ELR (cell line): ENCODE measurements around the gene TOM1L1.

ENCODE experiments used
- DNase-seq: peaks from one replicate; pipeline ENCODE4 v3.0.0-alpha.2; 2015; ENCODE audit warnings: low read depth

Gene TOM1L1

DNA sequence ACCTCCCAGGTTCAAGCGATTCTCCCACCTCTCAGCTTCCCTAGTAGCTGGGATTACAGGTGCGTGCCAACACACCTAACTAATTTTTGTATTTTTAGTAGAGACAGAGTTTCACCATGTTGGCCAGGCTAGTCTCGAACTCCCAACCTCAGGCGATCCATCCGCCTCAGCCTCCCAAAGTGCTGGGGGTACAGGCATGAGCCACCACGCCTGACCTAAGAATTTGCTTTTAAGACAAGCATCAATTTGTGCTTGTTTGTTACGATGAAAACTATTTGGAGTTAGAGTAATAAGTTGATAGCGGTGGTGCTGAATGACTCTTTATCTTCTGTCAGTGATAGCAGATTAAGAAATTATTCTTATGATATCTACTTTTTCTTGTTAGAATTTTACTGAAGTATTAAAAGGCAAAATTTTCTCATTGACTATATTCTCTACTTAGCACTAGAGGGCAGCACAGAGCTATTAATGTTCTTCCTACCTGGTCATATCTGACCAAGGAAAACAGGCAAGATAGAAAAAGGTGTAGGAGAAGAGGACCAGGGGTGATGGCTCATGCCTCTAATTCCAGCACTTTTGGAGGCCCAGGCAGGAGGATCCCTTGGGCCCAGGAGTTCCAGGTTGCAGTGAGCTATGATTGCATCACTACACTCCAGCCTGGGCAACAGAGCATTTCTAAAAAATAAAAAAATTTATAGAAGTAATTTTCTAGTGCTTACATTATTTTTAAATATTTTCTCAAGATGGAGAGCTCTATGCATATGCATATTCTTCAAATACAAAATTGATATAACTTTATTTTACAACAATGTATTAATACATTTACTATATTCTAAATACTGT is 92.4 kb downstream of the TOM1L1 start:
- DNase-seq, result peak; percentile 79

DNA sequence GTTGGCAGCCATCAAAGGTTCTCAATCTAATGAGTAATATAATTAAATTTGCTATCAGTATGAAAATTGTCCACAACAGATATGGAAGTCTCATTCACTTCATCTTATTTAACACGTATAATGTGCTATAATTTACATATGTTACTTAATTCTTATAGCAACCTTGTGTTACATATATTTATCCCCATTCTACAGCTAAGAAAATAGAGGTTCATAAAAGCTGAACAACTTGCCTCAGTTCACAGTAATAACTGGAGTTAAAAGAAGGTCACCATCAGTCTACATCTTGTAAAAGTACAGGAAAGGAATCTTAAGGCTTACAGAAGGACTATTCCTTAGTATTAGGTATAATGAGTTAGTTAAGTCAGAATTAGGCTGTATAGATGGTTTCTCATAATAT is 95.8 kb downstream of the TOM1L1 start:
- DNase-seq, result no peak

DNA sequence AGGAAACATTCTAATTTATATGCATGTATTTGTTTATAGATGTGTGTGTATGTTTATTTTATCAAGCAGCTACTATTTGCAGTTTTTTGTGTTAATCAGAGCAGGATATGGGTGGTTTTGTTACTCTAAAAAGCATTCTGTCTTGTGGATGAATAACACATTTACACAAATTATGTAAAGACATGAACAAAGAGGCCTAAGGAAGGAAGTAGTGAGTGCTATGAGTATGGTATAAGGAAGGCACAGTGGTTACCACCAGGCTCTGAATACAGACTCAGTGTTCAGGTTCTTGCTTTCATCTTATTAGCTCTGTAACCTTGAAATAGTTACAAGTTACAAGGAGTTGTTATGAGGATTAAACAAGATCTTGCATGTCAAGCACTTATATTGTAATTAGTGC is 101.8 kb downstream of the TOM1L1 start:
- DNase-seq, result no peak

DNA sequence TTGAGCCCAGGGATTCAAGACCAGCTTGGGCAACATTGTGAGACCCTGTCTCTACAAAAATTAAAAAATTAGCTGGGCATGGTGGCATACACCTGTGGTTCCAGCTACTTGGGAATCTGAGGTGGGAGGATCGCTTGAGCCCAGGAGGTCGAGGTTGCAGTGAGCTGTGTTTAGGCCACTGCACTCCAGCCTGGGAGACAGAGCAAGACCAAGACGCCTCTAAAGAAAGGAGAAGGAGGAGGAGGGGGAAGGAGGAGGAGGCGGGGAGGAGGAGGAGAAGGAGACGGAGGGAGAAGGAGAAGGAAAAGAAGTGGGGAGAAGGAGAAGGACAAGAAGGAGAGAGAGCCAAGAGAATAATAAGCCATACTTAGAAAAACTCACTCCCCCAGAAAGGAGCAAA is 103.8 kb downstream of the TOM1L1 start:
- DNase-seq, result no peak

DNA sequence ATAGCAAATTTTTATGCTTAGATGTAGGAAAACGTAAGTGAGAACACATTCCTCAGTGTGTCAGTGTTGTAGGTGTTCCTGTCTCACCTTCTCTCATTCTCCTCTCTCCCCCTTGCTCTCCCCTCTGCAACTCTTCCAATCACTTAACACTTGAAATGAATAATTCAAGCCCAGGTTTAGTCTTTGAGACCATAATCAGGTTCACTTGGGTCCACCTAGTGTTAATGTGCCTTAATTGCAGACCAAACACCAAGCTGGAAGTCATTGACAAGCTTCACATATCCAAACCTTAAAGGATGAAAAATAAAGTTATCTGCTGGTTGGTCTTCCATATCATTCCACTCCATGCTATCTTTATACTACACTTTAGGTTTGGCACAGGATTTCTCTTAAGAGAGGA is 104.9 kb downstream of the TOM1L1 start:
- peak; percentile 57 for DNase-seq
